ENCODE results near the gene DGCR6L. TPM values are rescaled to one million over a fixed set of nuclear protein-coding genes. Genes with fewer than 3 reads are reported as not detected.
"Not testable (repeated sequence)": the region's sequence is repeated elsewhere in the genome, so short reads cannot be mapped to it uniquely, and the experiment has no call there.

DGCR6L gene
- polyA plus RNA-seq (2014; cell fraction: cytosol; rRNA removed), result 52.4 and 68.6 TPM in 2 replicates
- polyA plus RNA-seq (2014; cell fraction: nucleus; rRNA removed), result 65.0 and 66.5 TPM in 2 replicates

DNA sequence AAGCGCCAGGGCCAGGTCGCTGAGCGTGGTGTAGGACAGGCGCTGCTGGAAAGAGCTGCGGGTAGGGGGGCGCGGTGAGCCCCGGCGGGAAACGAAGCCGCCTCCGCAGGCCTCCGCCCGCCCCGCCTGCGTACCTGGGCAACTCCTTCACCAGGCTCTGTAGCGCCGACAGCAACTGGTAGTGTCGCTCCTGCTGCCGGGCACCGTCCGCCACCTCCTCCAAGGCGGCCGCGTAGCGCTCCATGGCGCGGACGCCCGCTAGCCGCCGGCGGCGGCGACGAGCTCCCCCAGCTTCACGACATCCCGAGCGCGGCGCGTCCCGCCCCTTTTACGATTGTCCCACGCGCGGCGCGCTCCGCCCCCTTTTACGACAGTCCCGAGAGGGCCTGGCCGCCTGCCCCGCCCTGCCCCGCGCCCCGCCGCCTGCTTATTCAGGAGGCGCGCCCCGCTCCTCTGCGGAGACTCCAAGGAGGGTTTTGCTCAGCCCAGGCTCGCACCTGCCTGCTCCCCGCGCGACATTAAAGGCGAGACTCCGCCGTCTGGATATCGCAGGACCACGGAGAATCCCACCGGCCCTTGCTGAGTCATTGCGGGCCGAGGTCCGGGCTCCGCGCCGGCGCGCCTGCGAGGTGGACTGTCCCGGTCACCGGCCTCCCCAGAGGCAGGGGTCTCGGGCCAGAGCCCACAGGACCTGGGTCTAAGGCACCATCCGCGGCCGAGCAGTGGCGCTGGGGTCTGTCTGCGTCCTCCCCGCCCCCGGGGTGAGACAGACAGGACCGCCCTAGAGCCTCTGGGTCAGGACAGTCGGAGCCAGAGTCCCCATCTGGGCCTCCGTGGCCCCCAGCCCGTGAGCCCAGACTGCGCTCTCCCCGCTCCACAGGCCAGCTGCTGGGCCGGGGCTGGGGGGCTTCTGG is at the start of gene DGCR6L:
DGCR6L (minus strand) TSS at position 316 of the 914 bp plus-strand sequence; CDS start at position 244, 72 bp downstream.
- DNase-seq (ENCODE audit: low spot score), result peak; percentile 93

- not testable (repeated sequence) for DNase-seq (ENCODE audit: low spot score)
Observed at GRCh38 chr22:20368875-20369274, 49.0 kb upstream of the DGCR6L start.

DNA sequence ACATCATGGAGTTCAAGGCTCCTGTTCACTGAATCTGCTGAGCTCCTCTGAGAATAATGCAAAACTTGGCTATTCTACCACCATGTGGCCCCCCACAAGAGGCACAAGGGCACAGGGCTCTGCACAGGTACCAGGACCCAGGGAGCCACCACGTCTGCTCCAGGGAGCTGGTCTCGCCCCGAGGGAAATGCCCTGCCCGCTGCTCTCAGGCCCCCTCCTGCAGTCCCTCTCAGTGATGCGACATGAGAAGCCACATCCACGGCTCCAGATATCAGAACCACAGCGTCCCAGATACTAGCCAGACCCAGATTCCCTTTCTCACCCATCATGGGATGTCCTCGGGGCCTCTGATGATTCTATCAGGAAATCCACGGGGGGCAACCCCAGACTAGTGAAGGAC is 47.0 kb upstream of the DGCR6L start:
- DNase-seq (ENCODE audit: low spot score), result not testable (repeated sequence)

- not testable (repeated sequence) for DNase-seq (ENCODE audit: low spot score)
Observed at GRCh38 chr22:20364335-20365260, 44.7 kb upstream of the DGCR6L start.

GRCh38 chr22:20362403-20362802 is 42.5 kb upstream of the DGCR6L start:
- DNase-seq (ENCODE audit: low spot score), result peak; percentile 20

GRCh38 chr22:20361752-20362229 is 41.9 kb upstream of the DGCR6L start:
- not testable (repeated sequence) for DNase-seq (ENCODE audit: low spot score)

DNA sequence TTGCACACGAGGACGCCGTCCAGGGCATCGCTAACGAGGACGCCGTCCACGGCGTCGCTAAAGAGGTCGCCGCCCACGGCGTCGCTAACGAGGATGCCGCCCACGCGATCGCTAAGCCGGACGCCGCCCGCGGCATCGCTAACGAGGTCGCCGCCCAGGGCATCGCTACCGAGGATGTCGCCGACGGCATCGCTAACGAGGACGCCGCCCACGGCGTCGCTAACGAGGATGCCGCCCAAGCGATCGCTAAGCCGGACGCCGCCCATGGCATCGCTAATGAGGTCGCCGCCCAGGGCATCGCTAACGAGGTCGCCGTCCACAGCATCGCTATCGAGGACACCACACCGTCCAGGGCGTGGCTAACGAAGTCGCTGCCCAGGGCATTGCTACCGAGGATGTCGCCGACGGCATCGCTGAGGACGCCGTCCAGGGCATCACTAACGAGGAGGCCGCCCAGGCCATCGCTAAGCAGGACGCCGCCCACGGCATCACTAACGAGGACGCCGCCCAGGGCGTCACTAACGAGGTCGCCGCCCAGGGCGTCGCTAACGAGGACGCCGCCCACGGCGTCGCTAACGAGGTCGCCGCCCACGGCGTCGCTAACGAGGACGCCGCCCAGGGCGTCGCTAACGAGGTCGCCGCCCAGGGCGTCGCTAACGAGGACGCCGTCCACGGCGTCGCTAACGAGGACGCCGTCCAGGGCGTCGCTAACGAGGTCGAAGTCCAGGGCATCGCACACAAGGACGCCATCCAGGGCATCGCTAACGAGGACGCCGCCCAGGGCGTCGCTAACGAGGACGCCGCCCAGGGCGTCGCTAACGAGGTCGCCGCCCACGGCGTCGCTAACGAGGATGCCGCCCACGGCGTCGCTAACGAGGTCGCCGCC is 41.2 kb upstream of the DGCR6L start:
- not testable (repeated sequence) for DNase-seq (ENCODE audit: low spot score)

GRCh38 chr22:20360261-20360660 is 40.4 kb upstream of the DGCR6L start:
- DNase-seq (ENCODE audit: low spot score), result not testable (repeated sequence)

DNA sequence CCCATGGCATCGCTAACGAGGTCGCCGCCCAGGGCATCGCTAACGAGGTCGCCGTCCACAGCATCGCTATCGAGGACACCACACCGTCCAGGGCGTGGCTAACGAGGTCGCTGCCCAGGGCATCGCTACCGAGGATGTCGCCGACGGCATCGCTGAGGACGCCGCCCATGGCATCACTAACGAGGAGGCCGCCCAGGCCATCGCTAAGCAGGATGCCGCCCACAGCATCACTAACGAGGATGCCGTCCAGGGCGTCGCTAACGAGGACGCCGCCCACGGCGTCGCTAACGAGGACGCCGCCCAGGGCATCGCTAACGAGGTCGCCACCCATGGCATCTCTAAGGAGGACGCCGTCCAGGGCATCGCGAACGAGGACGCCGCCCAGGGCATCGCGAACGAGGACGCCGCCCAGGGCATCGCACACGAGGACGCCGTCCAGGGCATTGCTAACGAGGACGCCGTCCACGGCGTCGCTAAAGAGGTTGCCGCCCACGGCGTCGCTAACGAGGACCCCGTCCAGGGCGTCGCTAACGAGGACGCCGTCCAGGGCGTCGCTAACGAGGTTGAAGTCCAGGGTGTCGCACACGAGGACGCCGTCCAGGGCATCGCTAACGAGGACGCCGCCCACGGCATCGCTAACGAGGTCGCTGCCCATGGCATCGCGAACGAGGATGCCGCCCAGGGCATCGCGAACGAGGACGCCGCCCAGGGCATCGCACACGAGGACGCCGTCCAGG is 38.8 kb upstream of the DGCR6L start:
- not testable (repeated sequence) for DNase-seq (ENCODE audit: low spot score)

DNA sequence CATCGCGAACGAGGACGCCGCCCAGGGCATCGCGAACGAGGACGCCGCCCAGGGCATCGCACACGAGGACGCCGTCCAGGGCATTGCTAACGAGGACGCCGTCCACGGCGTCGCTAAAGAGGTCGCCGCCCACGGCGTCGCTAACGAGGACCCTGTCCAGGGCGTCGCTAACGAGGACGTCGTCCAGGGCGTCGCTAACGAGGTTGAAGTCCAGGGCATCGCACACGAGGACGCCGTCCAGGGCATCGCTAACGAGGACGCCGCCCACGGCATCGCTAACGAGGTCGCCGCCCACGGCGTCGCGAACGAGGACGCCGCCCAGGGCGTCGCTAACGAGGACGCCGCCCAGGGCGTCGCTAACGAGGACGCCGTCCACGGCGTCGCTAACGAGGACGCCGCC is 38.1 kb upstream of the DGCR6L start:
- DNase-seq (ENCODE audit: low spot score), result not testable (repeated sequence)

DNA sequence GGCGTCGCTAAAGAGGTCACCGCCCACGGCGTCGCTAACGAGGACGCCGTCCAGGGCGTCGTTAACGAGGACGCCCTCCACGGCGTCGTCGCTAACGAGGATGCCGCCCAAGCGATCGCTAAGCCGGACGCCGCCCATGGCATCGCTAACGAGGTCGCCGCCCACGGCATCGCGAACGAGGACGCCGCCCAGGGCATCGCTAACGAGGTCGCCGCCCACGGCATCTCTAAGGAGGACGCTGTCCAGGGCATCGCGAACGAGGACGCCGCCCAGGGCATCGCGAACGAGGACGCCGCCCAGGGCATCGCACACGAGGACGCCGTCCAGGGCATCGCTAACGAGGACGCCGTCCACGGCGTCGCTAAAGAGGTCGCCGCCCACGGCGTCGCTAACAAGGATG is 37.0 kb upstream of the DGCR6L start:
- DNase-seq (ENCODE audit: low spot score), result not testable (repeated sequence)

DNA sequence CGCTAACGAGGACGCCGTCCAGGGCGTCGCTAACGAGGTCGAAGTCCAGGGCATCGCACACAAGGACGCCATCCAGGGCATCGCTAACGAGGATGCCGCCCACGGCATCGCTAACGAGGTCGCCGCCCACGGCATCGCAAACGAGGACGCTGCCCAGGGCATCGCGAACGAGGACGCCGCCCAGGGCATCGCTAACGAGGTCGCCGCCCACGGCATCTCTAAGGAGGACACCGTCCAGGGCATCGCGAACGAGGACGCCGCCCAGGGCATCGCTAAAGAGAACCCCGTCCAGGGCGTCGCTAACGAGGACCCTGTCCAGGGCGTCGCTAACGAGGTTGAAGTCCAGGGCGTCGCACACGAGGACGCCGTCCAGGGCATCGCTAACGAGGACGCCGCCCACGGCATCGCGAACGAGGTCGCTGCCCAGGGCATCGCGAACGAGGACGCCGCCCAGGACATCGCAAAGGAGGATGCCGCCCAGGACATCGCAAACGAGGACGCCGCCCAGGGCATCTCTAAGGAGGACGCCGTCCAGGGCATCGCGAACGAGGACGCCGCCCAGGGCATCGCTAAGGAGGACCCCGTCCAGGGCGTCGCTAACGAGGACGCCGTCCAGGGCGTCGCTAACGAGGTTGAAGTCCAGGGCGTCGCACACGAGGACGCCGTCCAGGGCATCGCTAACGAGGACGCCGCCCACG is 36.2 kb upstream of the DGCR6L start:
- DNase-seq (ENCODE audit: low spot score), result not testable (repeated sequence)

GRCh38 chr22:20354238-20354975 is 34.5 kb upstream of the DGCR6L start:
- peak; percentile 10 for DNase-seq (ENCODE audit: low spot score)

- not testable (repeated sequence) for DNase-seq (ENCODE audit: low spot score)
Observed at GRCh38 chr22:20352536-20352935, 32.7 kb upstream of the DGCR6L start.

- not testable (repeated sequence) for DNase-seq (ENCODE audit: low spot score)
Observed at GRCh38 chr22:20346553-20346952, 26.7 kb upstream of the DGCR6L start.

- not testable (repeated sequence) for DNase-seq (ENCODE audit: low spot score)
Observed at GRCh38 chr22:20338291-20338690, 18.4 kb upstream of the DGCR6L start.

- not testable (repeated sequence) for DNase-seq (ENCODE audit: low spot score)
Observed at GRCh38 chr22:20337807-20338206, 17.9 kb upstream of the DGCR6L start.

DNA sequence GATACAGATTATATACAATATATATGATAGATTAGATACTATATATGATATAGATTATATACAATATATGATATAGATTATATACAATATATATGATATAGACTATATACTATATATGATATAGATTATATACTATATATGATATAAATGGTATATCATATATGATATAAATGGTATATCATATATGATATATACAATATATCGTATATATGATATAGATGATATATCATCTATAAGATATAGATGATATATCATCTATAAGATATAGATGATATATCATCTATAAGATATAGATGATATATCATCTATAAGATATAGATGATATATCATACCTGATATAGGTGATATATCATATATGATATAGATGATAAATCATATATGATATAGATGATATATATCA is 16.7 kb upstream of the DGCR6L start:
- not testable (repeated sequence) for DNase-seq (ENCODE audit: low spot score)

- not testable (repeated sequence) for DNase-seq (ENCODE audit: low spot score)
Observed at GRCh38 chr22:20328569-20328930, 8.7 kb upstream of the DGCR6L start.

Measured in SK-N-DZ (cell line).